Suprapubic skin (tissue), 3 donors: ENCODE measurements around the gene EEPD1.

Experiments used
- EP300 ChIP-seq: sonication (generic); formaldehyde crosslinking; IDR thresholded peaks from one replicate; pipeline ENCODE4 v1.6.1; 2017; ENCODE audit warnings: antibody characterized with exemption
- POLR2A ChIP-seq, 2 donors: fragments of 450-650 bp; IDR thresholded peaks; one replicate each; pipeline ENCODE4 v1.6.1; 2017; ENCODE audit warnings: antibody characterized with exemption in 2 of 2, mild to moderate bottlenecking in 2 of 2, moderate library complexity in 2 of 2
- TF ChIP-seq, protein P1 (sequence below), 2 donors: fragments of 200-600 bp in 1 of 2; fragments of 450-650 bp in 1 of 2; sonication (generic) in 1 of 2; IDR thresholded peaks; one replicate each; pipeline ENCODE4 v1.5.1; 2016 to 2019; ENCODE audit warnings: antibody characterized with exemption in 2 of 2, mild to moderate bottlenecking in 1 of 2, moderate library complexity in 1 of 2

DNA sequence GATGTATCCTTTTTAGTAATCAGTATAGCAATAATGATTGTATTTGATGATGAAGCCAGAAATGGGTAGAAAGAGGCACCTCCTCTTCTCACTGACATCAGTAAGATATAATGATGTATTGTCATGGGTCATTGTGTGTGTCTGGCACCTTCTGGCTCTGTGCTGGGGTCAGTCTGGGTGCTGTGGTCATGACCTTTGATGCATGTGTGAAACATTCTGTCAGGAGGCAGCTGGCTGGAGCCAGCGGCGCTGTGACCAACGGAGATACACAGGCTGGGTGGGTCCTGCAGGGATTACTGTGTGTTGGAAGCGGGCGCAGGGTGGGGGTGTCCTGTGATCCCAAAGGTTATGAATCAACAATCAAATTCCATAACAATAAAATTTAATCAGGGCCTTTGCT is 35.2 kb downstream of the EEPD1 start:
- no peak for TF ChIP-seq POLR2A (IDR thresholded peaks at IDR 0.05)
- TF ChIP-seq EP300, result no peak
- TF ChIP-seq, protein P1, sequence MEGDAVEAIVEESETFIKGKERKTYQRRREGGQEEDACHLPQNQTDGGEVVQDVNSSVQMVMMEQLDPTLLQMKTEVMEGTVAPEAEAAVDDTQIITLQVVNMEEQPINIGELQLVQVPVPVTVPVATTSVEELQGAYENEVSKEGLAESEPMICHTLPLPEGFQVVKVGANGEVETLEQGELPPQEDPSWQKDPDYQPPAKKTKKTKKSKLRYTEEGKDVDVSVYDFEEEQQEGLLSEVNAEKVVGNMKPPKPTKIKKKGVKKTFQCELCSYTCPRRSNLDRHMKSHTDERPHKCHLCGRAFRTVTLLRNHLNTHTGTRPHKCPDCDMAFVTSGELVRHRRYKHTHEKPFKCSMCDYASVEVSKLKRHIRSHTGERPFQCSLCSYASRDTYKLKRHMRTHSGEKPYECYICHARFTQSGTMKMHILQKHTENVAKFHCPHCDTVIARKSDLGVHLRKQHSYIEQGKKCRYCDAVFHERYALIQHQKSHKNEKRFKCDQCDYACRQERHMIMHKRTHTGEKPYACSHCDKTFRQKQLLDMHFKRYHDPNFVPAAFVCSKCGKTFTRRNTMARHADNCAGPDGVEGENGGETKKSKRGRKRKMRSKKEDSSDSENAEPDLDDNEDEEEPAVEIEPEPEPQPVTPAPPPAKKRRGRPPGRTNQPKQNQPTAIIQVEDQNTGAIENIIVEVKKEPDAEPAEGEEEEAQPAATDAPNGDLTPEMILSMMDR (IDR thresholded peaks at IDR 0.05), result no peak
